Esophagus squamous epithelium (tissue), 4 donors: ENCODE data around the gene KIF6.

ENCODE experiments used
- POLR2A ChIP-seq, 4 donors: fragments of 450-650 bp; IDR thresholded peaks; one replicate each; pipeline ENCODE4 v1.6.1; 2017; ENCODE audit warnings: antibody characterized with exemption in 4 of 4, mild to moderate bottlenecking in 4 of 4, moderate library complexity in 3 of 4
- TF ChIP-seq, protein P1 (sequence below), 6 experiments: fragments of 450-650 bp in 4 of 6; fragments of 200-600 bp in 2 of 6; sonication (generic) in 2 of 6; IDR thresholded peaks; one replicate each; pipeline ENCODE4 v1.5.1; 2016 to 2019; ENCODE audit warnings: antibody characterized with exemption in 6 of 6, mild to moderate bottlenecking in 4 of 6, moderate library complexity in 4 of 6

DNA sequence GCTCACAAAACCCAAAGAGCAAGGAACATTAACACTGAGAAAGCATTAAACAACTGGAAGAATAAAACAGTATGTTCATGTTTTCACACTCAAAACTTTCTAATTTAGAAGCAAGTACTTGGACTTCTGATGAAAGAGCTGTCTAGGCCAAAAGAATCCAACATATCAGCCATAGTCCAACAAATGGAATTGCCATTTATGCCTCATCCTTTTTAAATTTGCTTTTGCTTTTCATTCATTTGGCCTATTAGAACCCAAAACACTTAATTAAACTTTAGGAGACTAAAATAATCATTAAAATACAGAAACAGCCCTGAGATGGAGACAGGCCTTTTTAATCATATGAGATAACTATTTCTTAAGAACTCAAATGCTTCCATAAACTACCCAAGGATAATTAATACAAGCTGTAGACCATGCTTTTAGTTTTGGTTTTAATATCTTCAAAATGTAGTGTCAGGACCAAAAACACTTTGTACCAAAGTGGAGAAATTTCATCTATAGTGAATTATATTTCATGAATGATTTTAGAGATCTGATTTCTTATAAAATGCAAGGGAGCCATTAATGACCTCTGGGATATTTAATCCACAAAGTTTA is 166.5 kb downstream of the KIF6 start:
- TF ChIP-seq POLR2A (IDR thresholded peaks at IDR 0.05) = no peak
- TF ChIP-seq, protein P1, sequence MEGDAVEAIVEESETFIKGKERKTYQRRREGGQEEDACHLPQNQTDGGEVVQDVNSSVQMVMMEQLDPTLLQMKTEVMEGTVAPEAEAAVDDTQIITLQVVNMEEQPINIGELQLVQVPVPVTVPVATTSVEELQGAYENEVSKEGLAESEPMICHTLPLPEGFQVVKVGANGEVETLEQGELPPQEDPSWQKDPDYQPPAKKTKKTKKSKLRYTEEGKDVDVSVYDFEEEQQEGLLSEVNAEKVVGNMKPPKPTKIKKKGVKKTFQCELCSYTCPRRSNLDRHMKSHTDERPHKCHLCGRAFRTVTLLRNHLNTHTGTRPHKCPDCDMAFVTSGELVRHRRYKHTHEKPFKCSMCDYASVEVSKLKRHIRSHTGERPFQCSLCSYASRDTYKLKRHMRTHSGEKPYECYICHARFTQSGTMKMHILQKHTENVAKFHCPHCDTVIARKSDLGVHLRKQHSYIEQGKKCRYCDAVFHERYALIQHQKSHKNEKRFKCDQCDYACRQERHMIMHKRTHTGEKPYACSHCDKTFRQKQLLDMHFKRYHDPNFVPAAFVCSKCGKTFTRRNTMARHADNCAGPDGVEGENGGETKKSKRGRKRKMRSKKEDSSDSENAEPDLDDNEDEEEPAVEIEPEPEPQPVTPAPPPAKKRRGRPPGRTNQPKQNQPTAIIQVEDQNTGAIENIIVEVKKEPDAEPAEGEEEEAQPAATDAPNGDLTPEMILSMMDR (IDR thresholded peaks at IDR 0.05) = no peak
